HG02759 (cell line): ENCODE data around the gene TMEM139.
A peak's percentile ranks its signal among the peaks of the same experiment; 100 is the strongest.

Experiments used
- ATAC-seq: cut with Tn5 transposase; IDR thresholded peaks from one replicate; pipeline ENCODE4 v1.9.1; 2021; ENCODE audit warnings: mild to moderate bottlenecking, moderate library complexity; ENCODE audit not compliant: unreplicated experiment

Gene TMEM139

GRCh38 chr7:143321734-143322133, 37.0 kb downstream of the TMEM139 start:
- no peak for ATAC-seq

- ATAC-seq: no peak
Measured at GRCh38 chr7:143322760-143323633, 38.2 kb downstream of the TMEM139 start.

DNA sequence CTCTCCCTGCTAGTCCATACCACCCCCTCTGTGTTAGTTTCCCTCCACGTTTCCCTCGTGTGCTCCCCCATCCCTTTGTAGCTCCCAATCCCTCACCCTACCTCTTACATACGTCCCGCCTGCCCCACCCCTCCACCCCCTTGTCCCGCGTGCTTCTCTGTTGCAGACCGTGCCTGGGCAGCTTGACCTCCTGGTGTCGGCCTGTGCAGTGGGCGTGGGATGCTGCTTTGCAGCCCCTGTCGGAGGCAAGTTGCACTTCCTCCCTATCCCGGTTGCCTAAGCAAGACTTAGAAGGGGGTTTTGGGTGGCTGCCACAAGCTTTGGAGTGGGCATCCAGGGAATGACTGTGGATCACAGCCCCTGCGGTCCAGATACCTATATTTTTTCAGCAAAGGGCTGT, 38.9 kb downstream of the TMEM139 start:
- ATAC-seq: no peak

DNA sequence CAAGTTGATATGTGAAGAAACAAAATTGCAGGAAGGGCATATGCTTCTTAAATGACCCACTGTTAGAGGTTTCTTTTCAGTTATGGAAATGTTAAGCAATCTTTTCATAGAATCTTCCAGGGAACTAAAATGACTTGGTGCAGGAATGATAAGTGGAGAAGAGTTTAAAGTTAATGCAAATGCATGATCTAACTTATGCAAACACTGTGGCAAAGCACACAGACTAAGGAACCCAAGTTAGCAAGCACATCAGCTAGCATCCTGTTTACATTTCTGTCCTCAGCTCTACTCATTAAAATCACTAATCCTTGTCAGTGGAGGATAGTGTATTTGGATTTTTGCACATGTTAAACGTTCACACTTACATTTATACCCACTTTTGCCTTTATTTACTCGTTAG, 40.5 kb downstream of the TMEM139 start:
- no peak for ATAC-seq

DNA sequence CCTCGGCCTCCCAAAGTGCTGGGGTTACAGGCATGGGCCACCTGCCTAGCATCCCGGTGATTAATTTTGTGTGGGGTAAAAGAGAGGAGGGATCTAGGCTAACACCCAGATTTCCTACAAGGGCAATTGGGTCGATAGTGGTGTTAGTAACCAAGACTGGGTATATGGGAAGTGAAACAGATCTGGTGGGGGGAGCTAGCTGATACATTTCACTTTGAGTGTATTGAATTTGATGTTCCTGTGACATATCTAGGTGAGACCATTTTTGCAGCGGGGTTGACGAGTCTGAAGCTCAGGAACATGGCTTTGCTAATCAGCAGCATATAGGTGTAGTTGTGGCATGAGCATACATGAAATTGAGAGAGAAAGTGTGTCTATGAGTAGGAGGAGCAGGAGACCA, 43.1 kb downstream of the TMEM139 start:
- ATAC-seq: peak; percentile 64

- ATAC-seq: no peak
Measured at GRCh38 chr7:143329471-143330170, 44.9 kb downstream of the TMEM139 start.

GRCh38 chr7:143331179-143331801, 46.5 kb downstream of the TMEM139 start:
- ATAC-seq: no peak

- no peak for ATAC-seq
Measured at GRCh38 chr7:143334244-143334643, 49.5 kb downstream of the TMEM139 start.

DNA sequence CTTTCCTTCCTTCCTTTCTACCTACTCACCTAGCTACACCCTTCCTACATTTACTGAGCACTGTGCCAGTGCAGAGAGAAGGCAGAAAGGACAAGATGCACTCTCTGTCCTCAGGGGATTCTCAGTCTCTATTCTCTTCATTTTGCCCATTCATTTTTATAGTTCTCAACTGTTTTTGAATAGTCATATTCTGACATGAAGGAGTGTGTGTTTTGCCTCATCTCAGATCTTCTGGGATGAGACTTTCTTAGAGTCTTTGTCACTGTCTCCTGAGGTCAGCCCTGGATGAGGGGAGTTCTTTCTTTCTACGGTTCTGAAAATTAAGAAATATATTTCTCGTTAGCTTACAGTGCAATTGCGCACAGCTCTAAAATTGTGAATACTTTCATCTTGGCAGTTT, 52.5 kb downstream of the TMEM139 start:
- no peak for ATAC-seq
